OCI-LY3 (cell line): ENCODE data around the gene SLC2A13.

ENCODE experiments used
- CTCF ChIP-seq: fragments of 200-600, 300-600 bp; sonication (generic); IDR thresholded peaks from 2 replicates; pipeline ENCODE4 v1.5.1; 2014; ENCODE audit warnings: antibody characterized with exemption, low read length, low read depth
- EZH2phosphoT487 ChIP-seq: fragments of 200-600 bp; shearing (Covaris generic); IDR thresholded peaks from 2 replicates; pipeline ENCODE4 v1.6.1; 2018; ENCODE audit warnings: antibody characterized with exemption, mixed run types, low read depth

- no peak for TF ChIP-seq CTCF
- no peak for TF ChIP-seq EZH2phosphoT487
These were observed 292.1 kb downstream of the SLC2A13 start for GRCh38 chr12:39813776-39814175.
